ENCODE results near the gene SNUPN.
"Not testable (repeated sequence)": the region's sequence is repeated elsewhere in the genome, so short reads cannot be mapped to it uniquely, and the experiment has no call there.

The SNUPN gene

DNA sequence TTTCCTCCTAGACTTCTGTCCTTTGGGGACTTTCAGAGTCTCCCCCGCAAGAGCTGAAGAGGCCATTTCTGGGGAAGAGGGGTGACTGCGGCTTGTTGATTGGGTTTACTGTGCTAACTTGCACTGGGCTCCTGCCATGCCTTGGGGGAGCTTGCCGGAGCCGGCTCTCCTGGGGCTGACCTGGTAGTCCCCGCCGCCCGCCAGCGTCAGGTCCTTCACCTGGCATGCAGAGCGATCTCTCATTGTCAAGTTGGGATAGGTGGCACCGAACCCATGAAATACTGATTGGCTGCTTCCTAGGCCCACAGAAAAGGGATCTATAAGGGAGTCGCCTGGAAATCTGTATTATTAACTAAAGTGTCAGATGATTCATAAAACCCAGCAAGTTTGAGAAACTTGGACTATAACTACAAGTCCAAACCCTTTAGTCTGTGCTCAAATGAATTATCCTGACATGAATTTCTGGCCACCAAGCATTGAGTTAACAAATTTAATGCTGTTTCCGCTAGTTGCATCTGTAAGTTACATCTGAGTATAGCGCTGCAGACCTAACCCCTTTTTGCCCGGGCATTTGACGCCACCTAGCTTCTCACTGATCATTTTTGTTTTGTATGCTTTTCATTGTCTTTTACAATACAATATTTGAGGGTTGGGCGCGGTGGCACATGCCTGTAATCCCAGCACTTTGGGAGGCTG, 15.1 kb upstream of the SNUPN start:
- peak overlapping the region; percentile 98 for H3K4me3 ChIP-seq (ENCODE audit: low read depth, low read length)
- DNase-seq (ENCODE audit: low read depth): no peak
- TF ChIP-seq, protein P1, sequence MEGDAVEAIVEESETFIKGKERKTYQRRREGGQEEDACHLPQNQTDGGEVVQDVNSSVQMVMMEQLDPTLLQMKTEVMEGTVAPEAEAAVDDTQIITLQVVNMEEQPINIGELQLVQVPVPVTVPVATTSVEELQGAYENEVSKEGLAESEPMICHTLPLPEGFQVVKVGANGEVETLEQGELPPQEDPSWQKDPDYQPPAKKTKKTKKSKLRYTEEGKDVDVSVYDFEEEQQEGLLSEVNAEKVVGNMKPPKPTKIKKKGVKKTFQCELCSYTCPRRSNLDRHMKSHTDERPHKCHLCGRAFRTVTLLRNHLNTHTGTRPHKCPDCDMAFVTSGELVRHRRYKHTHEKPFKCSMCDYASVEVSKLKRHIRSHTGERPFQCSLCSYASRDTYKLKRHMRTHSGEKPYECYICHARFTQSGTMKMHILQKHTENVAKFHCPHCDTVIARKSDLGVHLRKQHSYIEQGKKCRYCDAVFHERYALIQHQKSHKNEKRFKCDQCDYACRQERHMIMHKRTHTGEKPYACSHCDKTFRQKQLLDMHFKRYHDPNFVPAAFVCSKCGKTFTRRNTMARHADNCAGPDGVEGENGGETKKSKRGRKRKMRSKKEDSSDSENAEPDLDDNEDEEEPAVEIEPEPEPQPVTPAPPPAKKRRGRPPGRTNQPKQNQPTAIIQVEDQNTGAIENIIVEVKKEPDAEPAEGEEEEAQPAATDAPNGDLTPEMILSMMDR (IDR thresholded peaks at IDR 0.05; ENCODE audit: control insufficient read depth, extremely low read depth, insufficient read depth): peak; percentile 43

DNA sequence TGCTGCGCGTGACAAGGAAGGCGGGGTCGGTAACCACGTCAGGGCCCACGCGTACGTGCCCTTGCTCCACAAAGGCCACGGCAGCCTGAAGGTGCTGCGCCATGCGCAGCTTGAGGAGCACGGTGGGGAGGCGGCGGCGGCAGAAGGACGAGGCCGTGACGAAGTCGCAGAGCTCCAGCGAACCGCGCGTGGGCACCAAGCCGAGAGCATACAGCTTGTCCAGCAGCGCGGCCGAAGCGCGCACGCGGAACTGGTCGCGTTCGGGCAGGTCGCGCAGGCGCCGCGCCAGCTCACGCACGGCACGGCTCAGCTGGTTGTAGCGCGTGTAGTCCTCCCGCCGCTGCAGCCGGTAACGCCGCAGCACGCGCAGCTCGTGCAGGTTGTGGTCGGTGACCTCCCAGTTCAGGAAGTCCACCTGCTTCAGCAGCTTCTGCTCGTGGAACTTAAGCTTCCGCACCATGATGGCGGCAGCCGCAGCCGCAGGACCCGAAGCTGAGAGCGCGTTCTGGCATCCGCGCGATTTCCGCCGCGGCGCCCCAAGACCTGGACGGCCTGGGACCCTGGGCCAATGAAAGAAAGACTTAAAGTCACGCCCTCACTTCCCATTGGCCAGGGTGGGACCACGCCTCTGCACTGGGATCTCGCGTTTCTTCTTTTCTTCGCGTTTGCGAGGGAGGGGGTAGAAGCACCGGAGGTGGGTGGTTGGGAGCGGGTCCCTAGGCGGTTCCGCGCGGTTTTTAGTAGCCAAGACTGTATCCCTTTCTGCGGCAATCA, 14.4 kb upstream of the SNUPN start, which contains the start of gene IMP3:
Gene IMP3, minus strand, starts transcription at position 516 of the 774 bp plus-strand sequence. Its CDS starts 56 bp downstream, at position 460.
- H3K4me3 ChIP-seq (ENCODE audit: low read depth, low read length): peak within 1 kb of the TSS; percentile 98
- TF ChIP-seq, protein P1 (IDR thresholded peaks at IDR 0.05; ENCODE audit: control insufficient read depth, extremely low read depth, insufficient read depth): no peak
- DNase-seq (ENCODE audit: low read depth): peak; percentile 96

GRCh38 chr15:75639191-75639708, 13.7 kb upstream of the SNUPN start:
- no peak for DNase-seq (ENCODE audit: low read depth)
- TF ChIP-seq, protein P1 (IDR thresholded peaks at IDR 0.05; ENCODE audit: control insufficient read depth, extremely low read depth, insufficient read depth): no peak
- peak overlapping the region; percentile 98 for H3K4me3 ChIP-seq (ENCODE audit: low read depth, low read length)

GRCh38 chr15:75637245-75638009, 11.9 kb upstream of the SNUPN start:
- peak overlapping the region; percentile 98 for H3K4me3 ChIP-seq (ENCODE audit: low read depth, low read length)
- no peak for DNase-seq (ENCODE audit: low read depth)
- TF ChIP-seq, protein P1 (IDR thresholded peaks at IDR 0.05; ENCODE audit: control insufficient read depth, extremely low read depth, insufficient read depth): no peak

DNA sequence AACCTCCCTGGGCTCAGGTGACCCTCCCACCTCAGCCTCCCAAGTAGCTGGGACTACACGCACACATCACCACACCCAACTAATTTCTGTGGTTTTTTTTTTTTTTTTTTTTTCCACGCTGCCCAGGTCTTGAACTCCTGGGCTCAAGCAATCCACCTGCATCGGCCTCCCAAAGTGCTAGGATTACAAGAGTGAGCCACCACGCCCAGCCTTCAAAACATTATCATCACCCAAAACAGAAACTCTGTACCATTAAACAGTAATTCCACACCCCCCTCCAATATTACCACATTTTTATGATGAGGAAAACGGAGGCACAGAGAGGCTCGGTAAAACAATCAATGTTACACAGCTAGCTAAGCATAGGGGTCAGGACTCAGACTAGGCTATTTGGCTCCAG, 10.5 kb upstream of the SNUPN start:
- no peak for DNase-seq (ENCODE audit: low read depth)
- TF ChIP-seq, protein P1 (IDR thresholded peaks at IDR 0.05; ENCODE audit: control insufficient read depth, extremely low read depth, insufficient read depth): no peak
- no peak overlapping the region for H3K4me3 ChIP-seq (ENCODE audit: low read depth, low read length)

DNA sequence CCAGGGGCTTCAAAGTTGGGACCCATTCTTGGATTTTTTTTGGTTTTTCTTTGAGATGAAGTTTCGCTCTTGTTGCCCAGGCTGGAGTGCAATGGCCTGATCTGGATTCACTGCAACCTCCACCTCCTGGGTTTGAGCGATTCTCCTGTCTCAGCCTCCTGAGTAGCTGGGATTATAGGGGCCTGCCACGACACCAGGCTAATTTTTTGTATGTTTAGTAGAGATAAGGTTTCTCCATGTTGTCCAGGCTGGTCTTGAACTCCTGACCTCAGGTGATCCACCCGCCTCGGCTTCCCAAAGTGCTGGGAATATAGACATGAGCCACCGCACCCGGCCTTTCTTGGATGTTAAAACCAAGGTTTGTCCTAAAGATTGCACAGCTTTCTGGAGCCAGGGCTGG, 8.4 kb upstream of the SNUPN start:
- DNase-seq (ENCODE audit: low read depth); H3K4me3 ChIP-seq (ENCODE audit: low read depth, low read length): not testable (repeated sequence)

GRCh38 chr15:75631935-75632334, 6.4 kb upstream of the SNUPN start:
- TF ChIP-seq, protein P1 (IDR thresholded peaks at IDR 0.05; ENCODE audit: control insufficient read depth, extremely low read depth, insufficient read depth): no peak
- DNase-seq (ENCODE audit: low read depth): no peak
- no peak overlapping the region for H3K4me3 ChIP-seq (ENCODE audit: low read depth, low read length)
